Stimulated activated CD4-positive, alpha-beta T cell treated with anti-CD3 and anti-CD28 coated beads, Interleukin-12 subunit alpha, Interleukin-12 subunit beta, amount 100 ng/mL, for 24 hours (primary cell): Measurements from ENCODE around the gene SYT7.

Experiments used
- DNase-seq, 2 experiments: peaks; one replicate each; pipeline ENCODE4 v3.0.0-alpha.2; 2020; ENCODE audit warnings: low read depth in 2 of 2

SYT7 gene

DNA sequence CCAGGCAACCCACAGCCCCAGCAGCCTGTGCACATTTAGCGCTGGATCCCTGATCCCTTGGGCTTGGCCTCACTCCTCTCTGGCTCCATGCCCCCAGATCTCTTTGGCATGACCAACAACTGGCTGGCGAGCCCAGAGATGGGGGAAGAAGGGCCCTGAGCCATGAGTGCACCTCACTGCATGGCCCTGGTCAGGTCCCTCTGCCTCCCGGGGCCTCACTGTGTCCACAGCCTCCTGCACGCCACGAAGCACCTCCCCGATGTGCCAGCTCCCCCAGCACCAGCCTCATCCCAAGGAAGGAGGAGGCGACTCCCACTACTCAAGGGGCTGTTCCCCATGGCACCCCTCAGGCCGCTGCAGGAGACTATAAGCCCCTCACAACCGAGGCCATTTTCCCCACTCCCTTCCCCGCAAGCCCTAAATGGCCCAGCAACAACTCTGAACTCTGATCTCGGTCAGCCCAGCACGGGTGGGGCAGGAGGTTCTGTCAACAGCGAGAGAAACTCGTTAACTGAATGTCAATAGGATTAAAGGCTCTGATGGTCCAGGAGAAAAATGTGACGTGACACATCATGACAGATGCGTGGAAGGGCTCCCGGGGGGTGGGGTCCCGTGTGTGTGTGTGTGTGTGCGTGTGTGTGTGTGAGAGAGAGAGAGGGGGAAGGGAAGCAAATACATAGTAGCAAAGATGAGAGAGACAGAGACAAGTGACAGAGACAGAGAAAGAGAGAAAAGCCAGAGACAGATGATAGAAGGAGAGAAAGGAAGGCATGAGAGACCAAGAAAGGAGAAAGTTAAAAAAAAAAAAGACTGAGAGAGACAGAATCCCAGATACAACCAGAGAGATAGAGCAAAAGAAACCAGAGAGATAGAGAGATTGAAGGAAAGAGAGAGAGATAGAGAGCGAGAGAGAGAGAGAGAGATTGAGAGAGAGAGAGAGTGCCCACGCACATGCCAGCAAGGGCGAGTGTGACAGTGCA is 28.4 kb upstream of the SYT7 start:
- DNase-seq, result no peak

DNA sequence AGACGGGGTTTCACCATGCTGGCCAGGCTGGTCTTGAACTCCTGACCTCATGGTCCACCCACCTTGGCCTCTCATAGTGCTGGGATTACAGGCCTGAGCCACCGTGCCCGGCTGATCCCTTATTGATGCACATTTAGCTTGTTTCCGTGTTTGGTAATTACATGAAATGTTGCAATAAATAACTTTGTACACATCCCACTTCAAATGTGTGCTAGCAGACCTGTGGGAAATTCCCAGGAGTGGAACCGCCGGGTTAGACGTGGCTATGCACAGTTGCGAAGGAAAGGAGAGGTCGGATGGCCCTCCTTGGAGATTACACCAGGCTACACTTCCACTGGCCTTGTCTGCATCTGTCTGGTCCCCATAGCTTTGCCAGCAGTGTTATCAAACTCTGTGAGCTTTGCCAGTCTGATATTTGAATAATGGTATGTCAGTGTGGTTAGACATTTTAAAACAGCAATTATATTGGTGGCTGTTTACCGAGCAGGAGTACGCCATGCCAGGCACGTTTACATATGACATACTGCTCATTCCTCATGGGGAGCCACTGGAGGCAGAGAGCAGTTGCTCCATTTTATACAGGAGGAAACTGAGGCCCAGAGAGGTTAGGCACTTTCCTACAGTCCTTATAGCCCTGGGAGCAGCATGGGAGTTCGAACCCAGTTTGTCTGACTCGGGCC is 27.2 kb upstream of the SYT7 start:
- no peak for DNase-seq

DNA sequence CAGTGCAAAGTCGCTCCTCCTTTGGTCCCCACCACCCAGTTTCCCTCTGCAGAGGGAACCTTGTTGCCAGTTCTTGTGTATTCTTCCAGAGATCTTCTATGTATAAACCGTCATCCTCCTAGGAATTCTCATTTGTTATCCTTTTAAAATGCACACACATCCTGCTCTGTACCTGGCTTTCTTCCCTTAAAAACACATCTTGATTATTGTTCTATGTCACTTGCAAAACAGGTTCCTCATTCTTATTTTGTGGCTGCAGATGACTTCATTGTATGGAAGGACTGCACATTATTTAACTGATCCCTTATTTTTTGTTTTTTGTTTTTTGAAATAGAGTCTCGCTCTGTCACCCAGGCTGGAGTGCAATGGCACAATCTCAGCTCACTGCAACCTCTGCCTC is 26.6 kb upstream of the SYT7 start:
- no peak for DNase-seq

DNA sequence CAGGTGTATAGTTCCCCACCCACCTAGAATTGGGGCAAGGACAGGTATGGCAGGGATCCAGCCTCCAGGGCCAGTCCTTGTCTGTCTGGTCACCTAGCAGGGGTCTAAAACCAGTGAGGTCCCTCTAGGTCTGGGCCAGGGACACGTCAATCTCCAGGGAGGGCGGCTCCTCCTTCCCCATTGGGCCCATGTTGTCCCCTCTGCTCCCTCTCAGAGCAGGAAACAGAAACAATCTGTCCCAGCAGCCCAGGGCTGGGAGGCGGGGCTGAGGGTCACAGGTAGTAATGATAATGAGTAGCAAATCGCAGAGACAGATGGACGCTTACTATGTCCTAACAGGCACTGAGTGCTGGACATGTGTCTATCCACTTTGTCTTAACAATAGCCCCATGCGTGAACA is 22.8 kb upstream of the SYT7 start:
- DNase-seq, result no peak

DNA sequence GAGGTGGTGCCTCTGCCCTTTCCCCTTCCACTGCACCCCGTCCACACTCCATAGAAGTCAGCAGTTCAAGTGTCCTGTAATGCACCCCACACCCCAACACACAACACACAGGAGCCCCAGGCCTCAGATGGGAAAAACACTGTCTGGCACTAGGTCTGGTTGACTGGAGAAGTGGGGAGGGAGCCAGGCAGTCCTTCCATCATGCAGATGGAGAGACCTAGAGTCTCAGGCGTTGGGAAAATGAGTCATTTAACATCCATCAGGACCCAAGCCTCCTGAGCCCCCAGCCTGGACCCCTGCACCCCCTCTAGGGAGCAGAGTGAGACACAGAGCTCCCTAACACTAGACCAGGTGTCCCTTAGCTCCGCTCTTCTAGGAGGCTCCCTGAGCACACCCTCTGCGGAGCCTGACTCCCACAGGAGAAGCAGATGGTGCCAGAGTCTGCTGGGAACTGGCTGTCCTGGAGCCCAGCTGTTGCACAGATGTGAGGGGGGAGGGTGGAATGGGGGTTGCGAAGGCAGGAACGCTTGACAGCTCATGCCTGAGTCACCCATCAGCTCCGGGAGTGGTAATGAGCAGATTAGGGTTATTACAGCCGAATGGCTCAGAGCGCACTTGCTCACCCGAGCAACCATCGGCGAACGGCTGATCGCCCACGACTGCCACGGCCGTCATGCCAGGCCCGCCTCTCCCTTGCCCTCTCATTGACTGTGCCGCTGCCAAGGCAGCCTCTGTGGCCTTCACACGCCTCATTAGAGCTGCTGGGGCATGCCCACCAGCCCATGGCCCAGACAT is 22.1 kb upstream of the SYT7 start:
- DNase-seq, result no peak

DNA sequence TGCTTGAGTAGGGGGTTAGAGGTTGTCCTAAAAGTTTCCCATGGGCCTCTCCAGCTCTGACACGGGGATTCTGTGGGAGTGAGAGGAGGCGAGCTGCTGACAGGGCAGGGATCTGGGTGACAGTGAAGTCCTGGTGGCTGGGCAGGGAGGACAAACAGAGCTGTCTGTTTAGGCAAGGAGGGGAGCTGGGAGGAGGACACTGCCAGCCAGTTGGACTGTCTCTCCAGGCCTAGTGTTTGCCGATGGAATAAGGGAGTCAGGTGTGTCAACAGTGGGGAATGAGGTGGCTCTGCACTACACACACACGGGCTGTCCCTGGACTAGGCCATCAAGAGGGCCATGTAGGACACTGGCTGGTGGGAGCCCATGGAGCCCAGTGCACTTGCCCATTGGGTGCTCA is 20.6 kb upstream of the SYT7 start:
- DNase-seq, result no peak

DNA sequence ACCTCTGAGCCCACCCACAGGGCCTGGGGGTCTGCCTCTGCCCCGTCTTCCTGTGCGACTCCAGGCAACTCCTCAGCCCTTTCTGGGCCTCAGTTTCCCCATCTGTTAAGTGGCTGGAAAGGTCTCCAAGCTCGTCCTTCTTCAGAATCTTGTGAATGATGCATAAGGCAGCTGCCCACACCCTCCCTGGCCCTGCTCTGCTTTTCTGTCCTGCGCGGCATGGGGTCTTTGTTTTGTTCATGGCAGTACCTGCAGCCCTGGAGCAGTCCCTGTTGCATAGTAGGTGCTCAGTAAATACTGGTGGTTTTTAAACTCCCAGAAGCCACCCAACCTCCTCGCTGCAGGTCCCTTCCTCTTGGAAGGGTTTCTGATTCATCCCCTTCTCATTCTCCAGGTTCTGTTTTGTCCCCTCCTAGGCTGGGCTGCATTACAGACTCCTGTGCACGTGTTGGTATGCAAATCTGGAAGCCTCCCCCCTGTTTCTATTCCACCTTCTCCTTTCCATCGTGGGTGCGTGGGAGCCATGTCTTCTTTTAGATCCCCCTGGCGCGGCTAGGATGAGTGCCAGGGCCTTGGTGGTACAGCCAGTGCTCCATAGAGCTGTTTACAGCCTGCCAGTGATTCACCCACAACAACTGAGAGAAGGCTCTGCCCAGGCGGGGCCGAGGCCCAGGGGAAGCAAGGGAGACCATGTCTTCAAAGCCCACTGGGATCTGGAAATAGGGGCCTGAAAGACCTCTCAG is 19.3 kb upstream of the SYT7 start:
- DNase-seq, result no peak

DNA sequence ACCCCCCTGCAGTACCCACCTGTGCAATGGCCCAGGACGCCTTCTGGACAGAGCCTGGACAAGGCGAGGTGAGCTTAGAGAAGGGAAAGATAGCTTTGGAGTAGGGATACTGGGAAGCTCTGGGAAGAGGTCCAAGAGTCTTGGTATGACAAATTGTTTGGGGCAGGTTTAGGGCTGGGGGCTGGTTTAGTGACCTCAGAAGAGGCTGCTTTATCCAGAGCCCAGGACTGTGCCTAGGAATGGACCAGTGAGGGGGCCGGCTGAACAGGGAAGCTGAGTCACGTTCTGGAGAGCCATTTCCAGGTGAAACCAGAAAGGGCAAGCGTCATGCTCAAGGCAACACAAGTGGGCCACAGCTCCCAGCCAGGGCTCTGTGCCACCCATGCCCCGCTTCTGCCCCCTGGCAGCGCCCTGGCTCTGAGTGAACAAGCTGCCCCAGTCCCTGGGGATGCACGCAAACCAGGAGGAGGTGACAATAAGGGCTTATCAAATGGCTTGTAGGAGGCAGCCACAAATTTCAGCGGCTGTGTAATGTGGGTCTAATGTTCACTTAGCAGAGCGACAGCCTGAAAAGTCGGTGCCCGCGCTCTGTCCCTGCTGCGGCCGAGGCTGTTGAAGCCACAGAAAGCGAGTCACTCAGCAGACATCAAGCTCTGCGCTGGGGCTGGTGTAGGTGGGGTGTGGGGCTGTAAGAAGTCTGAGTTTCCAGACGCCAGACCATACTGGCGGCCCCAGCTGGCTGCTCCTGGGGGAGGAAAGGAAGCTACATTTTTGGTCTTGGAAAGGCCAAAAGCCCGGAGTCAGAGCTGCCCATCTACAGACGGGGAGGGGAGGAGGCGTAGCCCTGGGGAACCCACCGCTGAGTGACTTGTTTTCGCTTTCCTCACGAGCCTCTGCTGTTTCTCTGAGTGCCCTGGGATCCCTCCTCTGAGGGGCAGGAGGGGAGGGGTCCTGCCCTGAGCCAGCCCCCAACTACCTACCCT is 18.3 kb upstream of the SYT7 start:
- no peak for DNase-seq

DNA sequence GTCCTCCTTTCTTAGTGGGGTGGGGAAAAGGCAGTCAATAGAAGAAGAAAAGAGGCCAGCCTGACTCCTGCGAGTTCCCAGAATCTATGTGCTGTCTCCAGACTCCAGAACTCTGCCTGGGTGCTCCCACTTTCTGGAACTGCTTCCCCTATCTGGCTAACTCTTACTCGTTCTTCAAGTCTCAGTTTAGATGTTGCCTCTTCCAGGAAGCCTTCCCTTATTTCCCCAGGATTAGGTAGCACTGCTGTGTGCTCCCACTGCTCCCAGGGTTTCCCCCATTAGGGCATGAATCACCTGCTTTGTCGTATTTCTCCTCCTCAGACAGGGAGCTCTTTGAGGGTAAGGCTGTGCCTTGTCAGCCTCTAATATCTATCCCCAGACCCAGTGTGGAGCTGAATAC is 17.5 kb upstream of the SYT7 start:
- DNase-seq, result no peak

DNA sequence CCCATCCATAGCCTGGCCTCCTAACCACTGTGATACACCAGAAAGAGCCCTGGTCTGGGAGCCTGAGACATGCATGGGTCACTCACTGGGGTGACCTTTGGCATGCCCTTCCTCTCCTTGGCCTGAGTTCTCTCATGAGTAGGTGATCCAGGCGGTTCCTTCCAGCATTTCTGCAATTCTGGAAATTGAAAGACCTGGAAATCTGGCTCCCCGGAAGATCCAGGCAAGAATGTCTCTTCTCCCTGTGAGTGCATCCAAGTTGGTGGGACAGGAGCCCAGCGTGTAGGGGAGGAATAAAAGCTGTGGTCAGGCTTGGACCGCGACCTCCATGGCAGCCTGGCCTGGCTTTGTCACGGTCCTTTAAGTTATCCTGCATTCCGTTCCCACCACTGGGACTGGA is 16.1 kb upstream of the SYT7 start:
- no peak for DNase-seq

DNA sequence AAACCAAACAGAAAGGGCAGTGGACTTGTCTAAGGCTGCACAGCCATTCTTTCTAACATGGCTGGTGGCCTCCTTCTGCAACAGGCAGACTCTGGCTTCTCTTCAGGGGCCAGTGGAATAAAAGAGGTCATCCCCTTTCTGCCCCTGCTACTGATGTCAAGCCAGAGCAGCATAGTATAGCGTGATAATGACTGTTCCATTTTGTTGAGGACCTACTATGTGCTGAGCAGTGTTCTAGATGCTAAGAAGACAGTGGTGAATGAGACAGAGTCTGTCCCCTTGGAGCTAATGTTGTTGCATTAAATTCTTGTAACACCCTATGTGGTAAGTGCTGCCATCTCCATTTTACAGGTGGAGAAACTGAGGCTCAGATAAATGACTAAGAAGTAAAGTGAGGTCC is 15.7 kb upstream of the SYT7 start:
- no peak for DNase-seq

DNA sequence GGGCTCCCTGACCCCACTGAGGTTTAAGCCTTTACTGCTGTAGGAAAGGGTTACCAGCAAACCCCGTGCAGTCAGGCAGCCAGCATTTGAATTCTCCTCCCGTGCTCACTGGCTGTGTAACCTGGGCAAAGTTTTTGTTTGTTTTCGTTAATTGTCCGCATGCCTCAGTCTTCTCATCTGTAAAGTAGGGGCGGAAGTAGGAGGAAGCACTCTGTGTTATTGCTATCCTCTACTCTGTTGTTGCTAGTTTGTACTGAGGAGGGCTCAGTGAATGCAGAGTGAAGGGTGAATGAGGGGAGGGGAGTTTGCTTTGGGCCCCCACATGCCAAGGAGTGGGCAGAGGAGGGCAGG is 14.0 kb upstream of the SYT7 start:
- DNase-seq, result no peak

DNA sequence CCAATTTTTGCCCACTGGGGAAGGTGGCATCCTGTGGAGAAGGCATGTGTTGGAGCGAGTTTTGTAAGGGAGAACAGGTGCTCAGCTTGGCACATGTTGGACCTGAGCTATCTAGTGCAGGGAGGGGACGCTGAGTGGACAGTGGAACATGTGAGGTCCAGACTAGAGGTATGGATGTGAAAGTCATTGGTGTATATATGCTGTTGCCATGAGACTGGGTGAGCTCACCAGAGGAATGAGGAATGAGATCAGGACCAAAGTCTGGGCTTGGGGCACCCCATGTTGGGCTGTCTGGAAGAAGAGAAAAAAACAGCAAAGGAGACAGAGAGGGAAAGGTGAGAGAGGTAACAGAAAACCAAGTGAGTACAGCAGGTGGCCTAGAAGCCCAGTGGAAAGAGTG is 12.3 kb upstream of the SYT7 start:
- DNase-seq, result no peak

DNA sequence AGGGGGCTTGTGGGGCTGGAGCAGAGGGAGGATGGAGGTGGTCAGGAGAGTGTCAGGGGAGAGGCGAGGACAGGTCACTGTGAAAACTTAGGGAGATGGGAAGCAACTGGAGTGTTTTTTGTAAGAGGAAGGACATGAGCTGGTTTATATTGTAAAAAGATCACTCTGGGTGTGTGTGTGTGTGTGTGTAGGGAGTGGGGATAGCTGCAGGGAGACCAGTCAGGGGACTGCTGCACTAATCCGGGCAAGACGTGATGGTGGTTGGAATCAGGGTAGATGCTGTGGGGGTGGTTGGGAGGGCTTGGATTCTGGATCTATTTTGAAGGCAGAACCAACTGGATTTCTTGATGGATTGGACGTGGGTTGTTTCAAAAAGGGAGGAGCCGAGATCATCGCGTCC is 11.3 kb upstream of the SYT7 start:
- no peak for DNase-seq

DNA sequence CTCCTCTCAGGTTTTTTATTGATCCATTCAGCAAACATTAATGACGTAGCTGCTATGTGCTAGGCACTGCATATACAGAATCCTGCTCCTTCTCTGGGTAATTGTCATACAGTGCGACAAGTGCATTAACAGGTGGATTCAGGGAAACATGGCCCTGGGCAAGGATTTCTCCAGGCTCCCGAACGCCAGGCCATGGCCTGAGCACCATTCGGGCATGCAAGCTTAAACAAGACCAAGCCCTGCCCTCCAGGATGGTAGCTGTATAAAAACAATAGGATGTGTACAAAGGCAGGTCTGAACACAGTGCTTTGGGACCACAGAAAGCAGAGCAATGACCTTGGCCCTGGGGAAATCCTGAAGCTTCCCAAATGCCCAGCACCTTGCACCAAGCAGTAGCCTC is 9.1 kb upstream of the SYT7 start:
- DNase-seq, result no peak

DNA sequence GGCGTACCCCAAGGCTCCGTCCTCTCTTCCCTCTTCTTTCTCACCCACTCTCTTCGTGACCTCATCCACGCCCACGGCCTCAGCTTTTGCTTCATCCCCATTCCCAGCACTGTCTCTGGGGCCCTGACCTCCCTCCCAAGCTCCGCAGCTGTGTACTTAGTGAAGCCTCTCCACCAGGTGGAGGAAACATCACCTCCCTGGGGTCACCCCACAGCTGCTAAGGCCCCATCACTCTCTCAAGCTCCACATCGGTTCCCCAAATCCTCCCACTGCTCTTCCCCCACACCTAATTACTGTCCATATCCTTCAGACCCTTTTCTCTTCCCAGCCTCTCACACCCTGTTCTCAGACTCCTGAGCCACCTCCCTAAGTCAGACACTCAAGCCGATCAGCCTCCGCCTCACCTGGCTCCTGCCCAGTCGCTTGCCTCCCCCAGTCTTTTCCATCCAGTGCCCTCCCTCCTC is 7.9 kb upstream of the SYT7 start:
- no peak for DNase-seq

DNA sequence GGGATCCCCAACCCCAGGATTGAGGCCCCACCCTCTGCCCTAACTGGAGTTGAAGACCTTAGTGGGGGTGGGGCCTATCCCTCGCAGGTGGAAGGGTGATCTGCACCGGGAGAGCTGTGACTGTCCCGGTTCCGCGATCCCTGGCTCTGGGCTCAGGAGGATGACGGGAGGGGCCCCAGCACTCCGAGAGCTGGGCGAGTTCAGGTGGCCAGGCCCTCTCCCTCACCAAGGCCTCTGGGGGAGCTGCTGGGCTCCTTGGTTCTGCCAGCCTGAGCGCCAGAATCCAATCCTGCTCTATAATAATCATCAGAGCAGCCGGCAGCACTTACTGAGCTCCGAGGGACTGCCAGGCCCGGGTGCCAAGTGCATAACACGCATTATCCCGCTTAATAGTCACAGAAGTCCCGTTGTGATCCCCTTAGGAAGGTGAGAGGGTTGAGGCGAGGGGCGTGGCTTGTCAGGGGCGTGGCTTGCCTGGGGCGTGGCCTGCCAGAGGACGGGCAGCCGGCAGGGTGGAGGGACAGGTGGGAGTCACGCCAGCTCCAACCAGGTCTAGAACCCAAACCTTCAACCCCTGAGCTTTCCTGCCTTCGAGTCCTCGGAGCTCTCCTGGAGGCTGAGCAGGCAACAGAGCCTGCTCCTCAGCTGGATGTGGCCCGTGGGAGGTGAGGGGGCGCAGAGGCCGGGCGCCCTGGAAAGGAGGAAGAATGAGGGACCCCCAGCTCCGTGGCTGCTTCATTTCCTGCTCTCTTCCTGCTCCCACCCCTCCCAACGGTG is 7.3 kb upstream of the SYT7 start:
- DNase-seq, result peak; percentile 24 to 65

DNA sequence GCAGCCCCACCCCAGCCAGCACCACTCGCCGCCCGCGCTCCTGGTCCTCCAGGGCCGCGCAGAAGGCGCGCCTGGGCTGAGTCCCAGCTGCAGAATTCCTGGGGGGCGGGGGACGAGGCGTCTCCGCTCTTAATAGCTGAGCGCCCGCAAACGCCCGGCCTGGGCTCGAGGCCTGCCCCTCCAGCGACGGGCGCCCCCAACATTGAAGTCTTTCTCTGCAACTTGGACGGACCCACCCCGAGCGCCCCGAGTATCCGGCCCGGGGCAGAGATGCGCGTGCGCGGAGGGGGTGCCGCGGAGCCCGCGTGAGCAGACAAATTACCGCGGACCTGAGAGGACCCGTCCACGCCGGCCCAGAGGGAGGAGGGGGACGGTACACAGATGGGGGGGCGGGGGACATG is 6.7 kb upstream of the SYT7 start:
- DNase-seq, result no peak

DNA sequence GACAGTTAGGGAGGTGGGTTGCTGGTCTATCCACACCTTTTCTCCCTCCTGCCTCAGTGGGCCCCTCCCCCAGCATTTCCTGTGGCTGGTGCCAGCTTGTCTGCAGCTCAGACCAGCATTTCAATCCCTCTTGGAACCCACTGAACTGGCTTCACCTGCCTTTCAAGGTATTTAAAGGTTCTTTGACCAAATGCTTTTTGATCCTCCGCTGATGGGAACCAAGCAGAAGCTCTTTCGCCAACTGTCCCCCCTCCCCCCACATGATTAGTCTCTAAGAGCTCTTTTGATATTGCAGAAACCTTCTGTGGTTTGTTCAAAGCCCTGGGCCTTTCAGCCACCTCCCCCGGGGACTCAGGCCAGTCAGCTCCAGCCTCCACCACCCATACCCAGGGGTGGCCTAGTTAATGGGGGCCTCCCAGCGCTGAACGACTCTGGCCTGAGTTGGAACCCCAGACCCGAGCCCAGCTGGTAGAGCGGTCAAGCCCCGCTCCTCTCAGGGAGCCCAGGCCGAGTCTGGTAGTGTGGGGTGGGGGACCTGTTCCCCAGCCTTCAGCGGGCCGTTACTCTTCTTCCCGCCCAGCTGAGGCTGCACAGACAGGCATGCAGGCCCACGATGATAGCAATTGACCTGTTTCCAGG is 6.0 kb upstream of the SYT7 start:
- no peak for DNase-seq
